Ishikawa (cell line): ENCODE data around the gene GPR137B.

Experiments used
- CEBPB ChIP-seq: IDR thresholded peaks from 2 replicates; pipeline ENCODE4 v1.6.1; 2012
- CREB1 ChIP-seq: IDR thresholded peaks from 2 replicates; pipeline ENCODE4 v1.6.1; 2012; ENCODE audit warnings: low read depth
- EGR1 ChIP-seq: IDR thresholded peaks from 2 replicates; pipeline ENCODE4 v1.6.1; 2012
- EP300 ChIP-seq: IDR thresholded peaks from 2 replicates; pipeline ENCODE4 v1.6.1; 2012; ENCODE audit warnings: borderline replicate concordance
- FOXM1 ChIP-seq: IDR thresholded peaks from 2 replicates; pipeline ENCODE4 v1.6.1; 2012; ENCODE audit warnings: low read depth, borderline replicate concordance
- RAD21 ChIP-seq: IDR thresholded peaks from 2 replicates; pipeline ENCODE4 v1.6.1; 2012; ENCODE audit warnings: low read depth
- TAF1 ChIP-seq: IDR thresholded peaks from 2 replicates; pipeline ENCODE4 v1.6.1; 2012; ENCODE audit warnings: low read depth, mild to moderate bottlenecking
- TCF12 ChIP-seq: IDR thresholded peaks from 2 replicates; pipeline ENCODE4 v1.6.1; 2012; ENCODE audit warnings: low read depth
- TEAD4 ChIP-seq: IDR thresholded peaks from 2 replicates; pipeline ENCODE4 v1.6.1; 2012
- YY1 ChIP-seq: IDR thresholded peaks from 2 replicates; pipeline ENCODE4 v1.6.1; 2012; ENCODE audit warnings: low read depth
- ZBTB7A ChIP-seq: IDR thresholded peaks from 2 replicates; pipeline ENCODE4 v1.6.1; 2012; ENCODE audit warnings: low read depth
- TF ChIP-seq, protein P1 (sequence below): IDR thresholded peaks from 2 replicates; pipeline ENCODE4 v1.6.1; 2012
- TF ChIP-seq, protein P2 (sequence below): IDR thresholded peaks from 2 replicates; pipeline ENCODE4 v1.6.1; 2012; ENCODE audit warnings: low read depth, mild to moderate bottlenecking
- TF ChIP-seq, protein P3 (sequence below): IDR thresholded peaks from 2 replicates; pipeline ENCODE4 v1.6.1; 2012

DNA sequence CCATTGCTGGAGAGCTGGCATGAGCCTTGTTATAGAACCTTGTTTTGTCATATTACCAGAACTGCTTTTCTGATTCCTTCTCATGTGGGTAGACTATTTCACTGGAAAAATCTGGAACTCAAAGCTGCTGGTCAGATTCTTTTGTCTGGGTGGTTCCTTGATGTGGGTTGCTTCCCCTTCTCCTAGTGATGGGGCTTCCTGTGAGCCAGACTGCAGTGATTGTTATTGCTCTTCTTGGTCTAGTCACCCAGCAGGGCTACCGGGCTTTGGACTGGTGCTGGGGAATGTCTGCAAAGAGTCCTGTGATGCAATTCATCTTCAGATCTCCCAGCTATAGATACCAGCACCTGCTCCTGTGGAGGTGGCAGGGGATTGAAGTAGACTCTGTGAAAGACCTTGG, 59.4 kb downstream of the GPR137B start:
- TF ChIP-seq, protein P1, sequence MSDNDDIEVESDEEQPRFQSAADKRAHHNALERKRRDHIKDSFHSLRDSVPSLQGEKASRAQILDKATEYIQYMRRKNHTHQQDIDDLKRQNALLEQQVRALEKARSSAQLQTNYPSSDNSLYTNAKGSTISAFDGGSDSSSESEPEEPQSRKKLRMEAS: no peak
- TF ChIP-seq RAD21 (no peak), EP300 (no peak), FOXM1 (no peak), CREB1 (no peak), EGR1 (no peak), ZBTB7A (no peak), YY1 (no peak), TAF1 (no peak), CEBPB (no peak), TCF12 (no peak), TEAD4 (no peak)
- TF ChIP-seq, protein P2, sequence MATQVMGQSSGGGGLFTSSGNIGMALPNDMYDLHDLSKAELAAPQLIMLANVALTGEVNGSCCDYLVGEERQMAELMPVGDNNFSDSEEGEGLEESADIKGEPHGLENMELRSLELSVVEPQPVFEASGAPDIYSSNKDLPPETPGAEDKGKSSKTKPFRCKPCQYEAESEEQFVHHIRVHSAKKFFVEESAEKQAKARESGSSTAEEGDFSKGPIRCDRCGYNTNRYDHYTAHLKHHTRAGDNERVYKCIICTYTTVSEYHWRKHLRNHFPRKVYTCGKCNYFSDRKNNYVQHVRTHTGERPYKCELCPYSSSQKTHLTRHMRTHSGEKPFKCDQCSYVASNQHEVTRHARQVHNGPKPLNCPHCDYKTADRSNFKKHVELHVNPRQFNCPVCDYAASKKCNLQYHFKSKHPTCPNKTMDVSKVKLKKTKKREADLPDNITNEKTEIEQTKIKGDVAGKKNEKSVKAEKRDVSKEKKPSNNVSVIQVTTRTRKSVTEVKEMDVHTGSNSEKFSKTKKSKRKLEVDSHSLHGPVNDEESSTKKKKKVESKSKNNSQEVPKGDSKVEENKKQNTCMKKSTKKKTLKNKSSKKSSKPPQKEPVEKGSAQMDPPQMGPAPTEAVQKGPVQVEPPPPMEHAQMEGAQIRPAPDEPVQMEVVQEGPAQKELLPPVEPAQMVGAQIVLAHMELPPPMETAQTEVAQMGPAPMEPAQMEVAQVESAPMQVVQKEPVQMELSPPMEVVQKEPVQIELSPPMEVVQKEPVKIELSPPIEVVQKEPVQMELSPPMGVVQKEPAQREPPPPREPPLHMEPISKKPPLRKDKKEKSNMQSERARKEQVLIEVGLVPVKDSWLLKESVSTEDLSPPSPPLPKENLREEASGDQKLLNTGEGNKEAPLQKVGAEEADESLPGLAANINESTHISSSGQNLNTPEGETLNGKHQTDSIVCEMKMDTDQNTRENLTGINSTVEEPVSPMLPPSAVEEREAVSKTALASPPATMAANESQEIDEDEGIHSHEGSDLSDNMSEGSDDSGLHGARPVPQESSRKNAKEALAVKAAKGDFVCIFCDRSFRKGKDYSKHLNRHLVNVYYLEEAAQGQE: no peak
- TF ChIP-seq, protein P3, sequence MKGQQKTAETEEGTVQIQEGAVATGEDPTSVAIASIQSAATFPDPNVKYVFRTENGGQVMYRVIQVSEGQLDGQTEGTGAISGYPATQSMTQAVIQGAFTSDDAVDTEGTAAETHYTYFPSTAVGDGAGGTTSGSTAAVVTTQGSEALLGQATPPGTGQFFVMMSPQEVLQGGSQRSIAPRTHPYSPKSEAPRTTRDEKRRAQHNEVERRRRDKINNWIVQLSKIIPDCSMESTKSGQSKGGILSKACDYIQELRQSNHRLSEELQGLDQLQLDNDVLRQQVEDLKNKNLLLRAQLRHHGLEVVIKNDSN: no peak
